H1 (cell line): ENCODE data around the gene SH2D7.

Experiments
- CTCF ChIP-seq, 3 experiments: IDR thresholded peaks; 1 replicate in 2 of 3; 2 replicates in 1 of 3; pipeline versions ENCODE4 v1.5.1 to v1.6.1; 2011; ENCODE audit warnings: low read length in 3 of 3, mild to moderate bottlenecking in 3 of 3, inconsistent platforms in 2 of 3, low read depth in 1 of 3, moderate library complexity in 1 of 3; ENCODE audit not compliant: insufficient read depth in 1 of 3; ENCODE audit errors: control extremely low read depth in 1 of 3
- SIRT6 ChIP-seq: IDR thresholded peaks from one replicate; pipeline ENCODE4 v1.7.1; 2012; ENCODE audit warnings: low read length, inconsistent platforms
- YY1 ChIP-seq: IDR thresholded peaks from 2 replicates; pipeline ENCODE4 v1.6.1; 2011; ENCODE audit warnings: low read depth, mild to moderate bottlenecking, low read length

DNA sequence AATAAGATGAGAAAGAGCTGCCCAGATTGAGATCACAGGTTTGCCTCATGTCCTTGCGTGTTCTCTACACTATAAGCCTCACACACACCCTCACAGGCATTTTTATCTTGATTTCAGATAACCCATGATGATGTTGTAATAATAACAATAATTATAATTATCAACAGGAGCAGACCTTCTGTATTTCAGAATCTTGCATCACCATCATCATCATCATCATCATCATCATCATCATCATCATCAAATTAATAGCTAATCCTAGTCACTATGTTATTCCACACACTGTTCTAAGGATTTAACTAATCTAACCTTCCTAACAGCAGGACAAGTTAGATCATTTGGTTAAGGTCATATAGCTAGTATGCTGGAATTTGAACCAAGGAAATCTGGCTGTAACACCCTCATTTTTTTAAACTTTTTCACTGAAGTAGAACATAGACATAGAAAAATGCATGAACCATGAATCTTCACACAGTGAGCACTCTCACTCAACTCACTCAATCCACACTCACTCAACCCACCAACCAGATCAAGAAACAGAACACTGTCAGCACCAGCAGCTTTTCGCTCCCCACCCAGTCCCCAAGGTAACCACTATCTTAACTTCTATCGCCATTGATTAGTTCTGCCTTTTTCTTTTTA lies 1.8 kb upstream of the SH2D7 start:
- TF ChIP-seq SIRT6 (no peak), CTCF (IDR thresholded peaks at IDR 0.05; ENCODE audit: control extremely low read depth in 1 of 3, insufficient read depth in 1 of 3, low read depth in 1 of 3, low read length in 3 of 3) (no peak), YY1 (no peak)
